Endodermal cell (in vitro differentiated cells): ENCODE measurements around the gene RASGEF1B. TPM values are rescaled to one million over a fixed set of nuclear protein-coding genes. Genes with fewer than 3 reads are reported as not detected.

ENCODE experiments used
- DNase-seq: peaks from one replicate; pipeline ENCODE4 v3.0.0-alpha.2; 2017
- H3K27ac ChIP-seq: 2 replicates; pipeline ENCODE4 v1.5.1; 2013; ENCODE audit warnings: mild to moderate bottlenecking, low read depth, low read length, moderate library complexity
- H3K27me3 ChIP-seq: 2 replicates; pipeline ENCODE4 v1.6.1; 2013; ENCODE audit warnings: mild to moderate bottlenecking, low read length, moderate library complexity; ENCODE audit not compliant: insufficient read depth, control insufficient read depth, poor library complexity, severe bottlenecking
- H3K36me3 ChIP-seq: 2 replicates; pipeline ENCODE4 v1.7.0; 2013; ENCODE audit warnings: mild to moderate bottlenecking, low read length, moderate library complexity; ENCODE audit not compliant: control insufficient read depth, insufficient read depth
- H3K4me1 ChIP-seq: one replicate; pipeline ENCODE4 v1.7.0; 2013; ENCODE audit warnings: low read length; ENCODE audit not compliant: control insufficient read depth, insufficient read depth
- H3K4me3 ChIP-seq: 2 replicates; pipeline ENCODE4 v1.5.1; 2013; ENCODE audit warnings: mild to moderate bottlenecking, low read length, moderate library complexity
- H3K9ac ChIP-seq: 2 replicates; pipeline ENCODE4 v1.6.1; 2013; ENCODE audit warnings: mild to moderate bottlenecking, low read length, moderate library complexity; ENCODE audit not compliant: poor library complexity, severe bottlenecking; ENCODE audit errors: extremely low read depth
- H3K9me3 ChIP-seq: 2 replicates; pipeline ENCODE4 v1.6.1; 2013; ENCODE audit warnings: mild to moderate bottlenecking, low read length, moderate library complexity; ENCODE audit not compliant: control insufficient read depth
- H3K27ac Mint-ChIP-seq: 2 replicates; pipeline ENCODE4 v1.8.0; 2020; ENCODE audit warnings: mixed read lengths
- H3K27me3 Mint-ChIP-seq: 2 replicates; pipeline ENCODE4 v1.8.0; 2021; ENCODE audit warnings: mild to moderate bottlenecking, mixed read lengths; ENCODE audit not compliant: insufficient read depth
- H3K36me3 Mint-ChIP-seq: 2 replicates; pipeline ENCODE4 v1.8.0; 2020; ENCODE audit warnings: low read depth, mixed read lengths
- H3K4me1 Mint-ChIP-seq: 2 replicates; pipeline ENCODE4 v1.8.0; 2020; ENCODE audit warnings: mixed read lengths
- H3K4me3 Mint-ChIP-seq: 2 replicates; pipeline ENCODE4 v1.8.0; 2020; ENCODE audit warnings: mild to moderate bottlenecking, moderate library complexity, mixed read lengths
- H3K9me3 Mint-ChIP-seq: 2 replicates; pipeline ENCODE4 v1.8.0; 2020; ENCODE audit warnings: mild to moderate bottlenecking, mixed read lengths
- CTCF ChIP-seq: fragments of 200-600 bp; sonication (generic); conservative IDR thresholded peaks from 2 replicates; pipeline ENCODE4 v1.5.0; 2021; ENCODE audit warnings: antibody characterized with exemption, mild to moderate bottlenecking
- WGBS, 2 experiments: methylation state at CpG; one replicate each; pipeline versions ENCODE4 v1.1.5 to v1.1.7; 2013; ENCODE audit warnings: missing lambda C conversion rate in 2 of 2, mixed read lengths in 1 of 2; ENCODE audit not compliant: insufficient coverage in 1 of 2, insufficient read length in 1 of 2; 5-methylcytosine and 5-hydroxymethylcytosine counted together
- total RNA-seq, 2 donors: library from RNA; stranded (reverse); fragmentation: NEBNext Ultra II Directional in 1 of 2; extraction: Animal tissue kit (Norgen Biotek cat#: 25700) in 1 of 2; gene quantifications; 2 replicates in 1 of 2; 3 replicates in 1 of 2; pipeline ENCODE4 v1.2.1, GENCODE V29; 2021

RASGEF1B gene
- total RNA-seq, 2 donors from 2014 or later = 15.3 to 26.7 TPM

- H3K4me3 Mint-ChIP-seq = no peak overlapping the region
- Histone ChIP-seq H3K9ac (no peak overlapping the region), H3K4me1 (no peaks in the 10 kb centered on the region), H3K9me3 (no peaks in the 10 kb centered on the region), H3K36me3 (peaks cover 74% of the 10 kb centered on the region), H3K27ac (no peak overlapping the region), H3K27me3 (no peaks in the 10 kb centered on the region), H3K4me3 (no peak overlapping the region)
- peaks cover 3% of the 10 kb centered on the region for H3K4me1 Mint-ChIP-seq
- no peak for DNase-seq
- WGBS, 2 experiments = 93 to 100% methylated on average over 2 to 3 of the region's 4 CpGs
- TF ChIP-seq CTCF = no peak
- H3K9me3 Mint-ChIP-seq = peaks cover 4% of the 10 kb centered on the region
- H3K27me3 Mint-ChIP-seq = no peaks in the 10 kb centered on the region
- peaks cover 70% of the 10 kb centered on the region for H3K36me3 Mint-ChIP-seq
- no peak overlapping the region for H3K27ac Mint-ChIP-seq
Observed at GRCh38 chr4:81432825-81433224, 38.9 kb downstream of the RASGEF1B start.

- H3K4me3 ChIP-seq = no peak overlapping the region
- H3K4me3 Mint-ChIP-seq = no peak overlapping the region
- no peak for TF ChIP-seq CTCF
- WGBS, 2 experiments = 98 to 100% methylated on average over 1 of the region's 1 CpG
- H3K4me1 ChIP-seq = no peaks in the 10 kb centered on the region
- H3K9me3 ChIP-seq = no peaks in the 10 kb centered on the region
- no peak overlapping the region for H3K27ac Mint-ChIP-seq
- no peaks in the 10 kb centered on the region for H3K27me3 Mint-ChIP-seq
- no peaks in the 10 kb centered on the region for H3K27me3 ChIP-seq
- peaks cover 74% of the 10 kb centered on the region for H3K36me3 Mint-ChIP-seq
- peaks cover 72% of the 10 kb centered on the region for H3K36me3 ChIP-seq
- H3K9ac ChIP-seq = no peak overlapping the region
- H3K27ac ChIP-seq = no peak overlapping the region
- peaks cover 10% of the 10 kb centered on the region for H3K4me1 Mint-ChIP-seq
- H3K9me3 Mint-ChIP-seq = peaks cover 4% of the 10 kb centered on the region
- DNase-seq = no peak
Observed at GRCh38 chr4:81431971-81432370, 39.7 kb downstream of the RASGEF1B start.

- H3K27me3 ChIP-seq = no peaks in the 10 kb centered on the region
- no peaks in the 10 kb centered on the region for H3K4me1 ChIP-seq
- peaks cover 22% of the 10 kb centered on the region for H3K4me1 Mint-ChIP-seq
- no peaks in the 10 kb centered on the region for H3K27me3 Mint-ChIP-seq
- peaks cover 76% of the 10 kb centered on the region for H3K36me3 Mint-ChIP-seq
- H3K4me3 Mint-ChIP-seq = no peak overlapping the region
- no peaks in the 10 kb centered on the region for H3K9me3 ChIP-seq
- H3K4me3 ChIP-seq = no peak overlapping the region
- DNase-seq = no peak
- H3K9ac ChIP-seq = no peak overlapping the region
- H3K27ac ChIP-seq = no peak overlapping the region
- H3K36me3 ChIP-seq = peaks cover 82% of the 10 kb centered on the region
- TF ChIP-seq CTCF = no peak
- H3K9me3 Mint-ChIP-seq = peaks cover 4% of the 10 kb centered on the region
- WGBS, 2 experiments = 93% methylated on average over 18 to 25 of the region's 25 CpGs
- H3K27ac Mint-ChIP-seq = no peak overlapping the region
Observed at GRCh38 chr4:81429607-81430006, 42.1 kb downstream of the RASGEF1B start.
